Stimulated activated CD8-positive, alpha-beta memory T cell treated with anti-CD3 and anti-CD28 coated beads, Interleukin-12 subunit alpha, Interleukin-12 subunit beta, amount 100 ng/mL, for 4 hours (primary cell): ENCODE data around the gene CDCA8.
"Not testable (repeated sequence)": the region's sequence is repeated elsewhere in the genome, so short reads cannot be mapped to it uniquely, and the experiment has no call there.

Experiments used
- DNase-seq: peaks from one replicate; pipeline ENCODE4 v3.0.0-alpha.2; 2020; ENCODE audit warnings: low read depth

The CDCA8 gene

DNA sequence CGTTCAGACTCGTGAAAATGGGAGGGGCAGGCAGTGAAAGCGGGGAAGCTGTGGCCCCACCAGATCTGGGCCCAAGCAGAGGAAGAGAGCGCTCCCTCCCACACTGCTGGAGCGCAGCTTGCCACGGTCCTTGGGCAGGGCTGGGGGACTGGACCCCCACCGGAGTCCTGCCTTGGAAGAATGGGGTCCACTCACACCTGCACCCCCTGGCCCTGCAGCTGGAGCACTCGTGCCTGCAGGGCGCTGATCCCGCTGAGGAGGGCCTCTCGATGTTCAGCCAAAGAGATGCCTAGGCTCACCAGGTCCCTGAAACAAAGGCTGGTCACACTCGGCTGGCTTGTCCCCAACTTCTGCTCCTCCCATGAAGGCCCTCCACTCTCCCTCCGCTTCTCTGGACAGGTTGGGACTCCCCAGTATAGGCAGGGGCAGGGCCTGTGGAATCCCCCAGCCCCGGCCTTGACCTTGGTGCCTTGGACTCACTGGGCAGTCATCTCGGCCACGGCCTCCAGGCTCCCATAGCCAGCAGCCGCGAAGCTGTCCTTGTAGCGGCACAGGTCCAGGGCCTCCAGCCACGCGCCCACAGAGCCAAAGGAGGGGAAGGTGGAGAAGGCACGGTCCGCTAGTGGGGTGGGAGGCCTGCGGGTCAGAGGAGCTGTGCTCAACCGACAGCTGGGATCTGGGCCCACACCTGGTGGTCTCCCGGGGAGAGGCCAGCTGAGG lies 26.0 kb downstream of the CDCA8 start:
- no peak for DNase-seq

DNA sequence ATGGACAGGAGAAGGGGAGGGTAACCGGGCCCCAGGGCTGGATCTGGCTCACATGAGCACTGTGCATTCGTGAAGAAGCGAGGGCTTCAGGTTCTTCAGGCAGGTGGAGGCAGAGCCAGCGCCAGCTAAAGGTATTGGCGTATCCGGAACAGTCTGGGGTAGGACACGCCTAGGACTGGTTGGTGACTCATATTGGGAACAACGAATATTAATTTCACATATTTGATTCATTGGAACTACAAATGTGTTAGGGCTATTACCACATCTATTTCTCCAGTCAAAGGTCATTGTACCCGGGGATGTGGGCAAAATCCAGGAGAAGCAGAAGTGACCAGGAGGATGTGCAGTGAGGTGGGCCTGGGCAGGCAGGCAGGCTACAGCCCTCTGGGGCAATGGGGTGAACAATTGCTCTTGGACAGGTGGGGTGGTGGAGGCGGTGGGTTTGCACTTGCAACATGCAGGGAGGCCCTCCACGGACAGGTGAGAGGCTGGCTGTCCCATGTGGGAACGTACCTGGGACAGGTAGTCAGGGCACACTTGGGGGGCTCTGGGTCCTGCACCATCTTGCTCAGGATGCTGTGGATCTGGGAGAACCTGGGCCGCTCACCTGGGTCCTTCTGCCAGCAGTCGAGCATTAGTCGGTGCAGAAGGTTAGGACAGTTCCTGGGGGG lies 26.7 kb downstream of the CDCA8 start:
- DNase-seq = no peak

DNA sequence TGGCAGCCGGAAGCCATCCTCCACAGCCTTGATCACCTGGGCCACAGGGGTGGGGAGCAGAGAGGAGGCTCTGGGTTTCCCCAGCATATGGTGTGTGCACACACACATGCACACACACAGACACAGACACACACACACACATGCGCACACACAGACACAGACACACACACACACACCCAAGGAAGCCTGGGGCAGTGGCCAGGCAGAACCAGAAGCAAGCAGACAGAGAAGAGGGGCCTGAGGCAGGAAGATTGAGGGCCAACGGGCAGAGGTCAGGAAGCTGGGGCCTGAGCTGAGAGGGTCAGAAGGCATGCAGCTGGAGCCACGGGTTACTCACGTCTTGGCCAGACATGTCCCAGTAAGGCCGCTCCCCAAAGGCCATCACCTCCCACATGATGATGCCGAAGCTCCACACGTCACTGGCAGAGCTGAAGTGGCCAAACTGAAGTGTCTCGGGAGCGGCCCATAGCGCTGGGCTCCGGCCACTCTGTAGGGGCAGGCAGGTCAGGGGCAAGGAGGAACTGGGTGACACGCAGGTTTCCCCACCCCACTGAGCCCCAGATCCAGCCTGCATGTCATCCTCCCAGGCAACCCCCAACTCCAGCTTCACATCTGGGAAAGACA lies 27.4 kb downstream of the CDCA8 start:
- no peak for DNase-seq

DNA sequence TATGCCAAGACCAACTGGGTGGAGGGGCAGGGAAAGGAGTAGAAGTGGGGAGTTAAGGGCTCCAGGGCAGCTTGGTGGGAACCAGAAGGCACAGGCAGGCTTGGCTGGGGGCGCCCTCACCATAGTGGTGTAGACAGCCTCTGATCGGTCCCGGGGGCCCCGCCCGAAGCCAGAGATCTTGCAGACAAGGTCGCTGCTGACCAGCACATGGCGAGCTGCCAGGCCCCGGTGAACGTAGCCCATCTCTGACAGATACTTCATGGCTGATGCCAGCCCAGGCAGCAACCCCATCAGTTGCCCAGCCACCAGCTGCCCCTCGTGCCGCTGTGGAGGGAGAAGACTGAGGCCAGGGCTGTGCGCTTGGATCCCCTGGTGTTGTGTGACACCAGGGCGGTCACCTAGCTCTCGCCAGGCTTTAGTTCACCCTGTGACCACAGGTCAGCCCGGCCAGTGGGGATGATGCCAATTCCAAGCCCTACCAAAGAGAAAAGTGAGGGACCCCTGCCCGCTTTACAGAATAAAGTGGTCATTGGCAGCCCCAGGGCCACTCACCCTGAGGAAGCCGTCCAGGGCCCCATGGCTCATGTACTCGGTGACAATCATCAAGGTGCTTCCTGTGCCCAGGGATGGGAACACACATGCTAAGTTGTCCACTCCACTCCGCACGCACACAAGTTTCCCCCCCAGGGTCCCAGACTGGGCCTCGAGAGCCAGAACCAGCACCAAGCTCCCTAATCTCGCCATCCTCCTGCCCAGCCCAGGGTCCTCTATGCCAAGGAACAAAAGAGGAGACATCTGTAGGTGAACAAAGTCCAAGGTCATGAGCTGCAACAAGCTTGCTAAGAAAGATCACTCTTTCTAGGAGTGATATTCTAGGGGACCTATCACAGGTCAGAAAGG lies 28.2 kb downstream of the CDCA8 start:
- no peak for DNase-seq

- DNase-seq = no peak
These were observed 29.2 kb downstream of the CDCA8 start for GRCh38 chr1:37721565-37721964.

- DNase-seq = no peak
These were observed 30.1 kb downstream of the CDCA8 start for GRCh38 chr1:37722181-37723071.

DNA sequence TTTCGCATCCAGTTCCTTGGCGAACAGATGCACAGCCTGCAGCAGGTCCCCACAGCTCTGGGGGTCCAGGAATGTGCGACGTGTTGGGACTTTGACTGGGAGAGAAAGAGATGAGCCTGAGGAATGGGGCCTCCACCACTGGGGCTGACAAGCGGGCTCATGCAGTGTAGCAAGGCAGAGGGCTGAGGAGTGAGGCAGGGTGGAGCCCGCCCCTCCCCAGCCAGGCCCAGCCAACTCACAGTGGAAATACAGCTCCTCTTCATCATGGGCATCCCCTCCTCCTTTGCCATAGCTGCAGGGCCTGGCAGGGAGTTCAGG lies 30.7 kb downstream of the CDCA8 start:
- no peak for DNase-seq

- no peak for DNase-seq
These were observed 31.2 kb downstream of the CDCA8 start for GRCh38 chr1:37723390-37724078.

DNA sequence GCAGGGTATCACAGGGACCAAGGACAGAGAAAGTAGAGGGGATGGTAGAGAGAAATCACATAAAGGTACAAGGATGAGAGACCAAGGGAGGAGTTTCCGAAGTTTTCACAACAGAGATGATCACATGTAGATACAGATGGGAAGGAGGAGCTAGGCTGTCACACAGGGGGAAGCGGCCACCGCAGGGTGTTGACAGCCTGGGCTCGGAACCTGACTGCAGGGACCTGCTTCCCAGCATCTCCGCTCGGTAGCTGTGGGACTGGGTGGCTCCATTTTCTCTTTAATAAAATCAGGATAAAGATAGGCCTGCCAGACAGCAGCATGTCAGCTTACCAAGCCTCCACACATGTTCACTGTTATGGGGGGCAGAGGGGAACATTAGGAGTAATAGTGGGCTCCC lies 32.3 kb downstream of the CDCA8 start:
- DNase-seq = no peak

GRCh38 chr1:37725851-37726613 lies 33.7 kb downstream of the CDCA8 start:
- no peak for DNase-seq

DNA sequence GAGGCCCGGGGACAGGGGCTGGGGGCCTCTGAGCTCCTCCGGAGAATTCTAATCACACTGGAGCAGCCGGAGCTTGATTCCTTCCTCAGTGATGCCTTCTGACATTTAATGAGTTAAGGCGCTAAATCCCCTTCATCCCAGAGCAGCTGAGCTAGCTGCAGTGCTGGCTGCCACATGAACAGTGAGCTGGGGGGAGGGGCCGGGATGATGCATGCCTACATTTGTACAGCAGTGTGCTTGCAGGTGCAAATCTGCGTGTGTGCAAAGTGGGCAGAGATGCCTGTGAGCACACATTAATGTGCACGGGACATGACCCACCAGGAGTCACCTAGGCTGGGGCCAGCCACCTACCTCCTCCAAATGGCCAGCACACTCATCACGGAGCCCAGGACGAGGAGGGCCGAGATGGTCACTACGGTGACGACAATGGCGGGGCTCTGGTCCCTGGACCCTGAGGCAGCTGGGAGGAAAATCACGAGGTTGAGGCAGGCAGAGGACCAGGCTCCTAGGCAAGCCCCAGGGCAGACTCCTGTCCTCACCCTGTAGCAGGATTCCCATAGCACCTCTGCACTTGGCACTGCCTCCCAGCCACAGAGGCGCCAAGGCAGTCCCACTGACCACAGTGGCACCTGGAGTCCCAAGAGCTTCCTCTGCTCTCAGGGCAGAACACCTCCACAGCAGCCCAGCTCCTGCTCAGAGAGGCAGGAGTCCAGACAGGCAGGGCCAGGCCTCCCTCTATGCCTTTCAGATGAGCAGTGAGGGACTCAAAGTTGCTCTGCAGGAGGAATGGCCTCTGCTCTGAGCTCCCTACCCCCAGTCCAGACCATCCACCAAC lies 34.7 kb downstream of the CDCA8 start:
- DNase-seq = no peak

DNA sequence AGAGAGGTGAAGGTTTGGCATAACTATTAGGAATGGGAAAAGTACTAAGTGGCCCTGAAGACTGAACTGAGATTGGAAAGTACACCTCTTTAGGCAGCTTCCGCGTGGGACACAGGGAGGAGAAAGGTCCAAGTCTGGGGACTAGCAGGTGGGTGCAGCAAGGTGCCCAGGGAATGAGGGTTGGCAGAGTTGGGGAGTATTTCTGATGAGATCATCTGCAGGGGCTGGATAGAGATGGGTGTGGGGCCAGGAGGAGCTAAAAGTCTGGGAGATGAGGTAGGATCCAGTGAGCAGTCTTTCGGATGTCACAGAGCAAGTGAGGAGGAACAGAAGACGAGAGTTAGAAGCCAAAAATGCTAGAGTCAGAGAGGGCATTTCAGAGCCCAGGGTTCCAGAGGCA lies 36.1 kb downstream of the CDCA8 start:
- no peak for DNase-seq

DNA sequence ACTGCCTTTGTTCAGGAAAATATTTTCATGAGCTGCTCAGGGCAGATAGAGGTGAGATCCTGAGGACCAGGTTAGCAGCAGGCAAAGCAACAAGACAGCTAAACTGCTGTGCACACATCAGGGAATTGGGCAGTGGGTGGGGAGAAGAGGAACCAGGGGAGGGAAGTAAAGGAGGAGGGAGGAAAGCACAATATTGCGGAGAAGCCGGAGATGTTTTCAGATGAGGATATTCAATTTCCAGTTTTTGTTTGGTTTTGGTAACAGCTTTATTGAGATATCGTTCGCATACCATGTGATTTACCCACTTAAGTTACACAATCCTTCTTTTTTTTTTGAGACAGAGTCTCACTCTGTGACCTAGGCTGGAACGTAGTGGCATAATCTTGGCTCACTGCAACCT lies 38.1 kb downstream of the CDCA8 start:
- no peak for DNase-seq

- DNase-seq = no peak
These were observed 39.1 kb downstream of the CDCA8 start for GRCh38 chr1:37731312-37732019.

- DNase-seq = no peak
These were observed 39.9 kb downstream of the CDCA8 start for GRCh38 chr1:37732111-37732780.

GRCh38 chr1:37734629-37735591 lies 42.6 kb downstream of the CDCA8 start:
- DNase-seq = no peak

DNA sequence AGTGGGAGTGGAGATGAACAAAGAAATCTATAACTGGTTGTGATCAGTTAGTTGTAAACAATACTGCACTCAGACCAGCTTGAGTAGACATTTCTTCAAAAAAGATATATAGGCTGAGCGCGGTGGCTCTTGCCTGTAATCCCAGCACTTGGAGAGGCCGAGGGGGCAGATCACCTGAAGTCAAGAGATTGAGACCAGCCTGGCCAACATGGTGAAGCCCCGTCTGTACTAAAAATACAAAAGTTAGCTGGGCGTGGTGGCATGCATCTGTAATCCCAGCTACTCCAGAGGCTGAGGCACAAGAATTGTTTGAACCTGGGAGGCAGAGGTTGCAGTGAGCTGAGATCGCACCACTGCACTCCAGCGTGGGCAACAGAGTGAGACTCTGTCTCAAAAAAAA lies 45.7 kb downstream of the CDCA8 start:
- not testable (repeated sequence) for DNase-seq
